Bronchial epithelial cell (primary cell): ENCODE results near the gene MAP3K5. TPM values are rescaled to one million over a fixed set of nuclear protein-coding genes. Genes with fewer than 3 reads are reported as not detected.

ENCODE experiments used
- DNase-seq: peaks from one replicate; pipeline ENCODE4 v3.0.0-alpha.2; 2010; ENCODE audit warnings: low read depth
- FAIRE-seq: peaks from 2 replicates; lab custom pipeline; 2011; peaks lifted over from hg19 to GRCh38; lab: Jason Lieb, UNC
- H3K27me3 ChIP-seq: 2 replicates; pipeline ENCODE4 v1.5.1; 2011; ENCODE audit warnings: low read length; ENCODE audit not compliant: control insufficient read depth, insufficient read depth
- H3K36me3 ChIP-seq: 2 replicates; pipeline ENCODE4 v1.5.1; 2011; ENCODE audit warnings: low read length; ENCODE audit not compliant: control insufficient read depth, insufficient read depth
- H3K4me3 ChIP-seq: 2 replicates; pipeline ENCODE4 v1.5.1; 2011; ENCODE audit warnings: mild to moderate bottlenecking, low read depth, low read length, control low read depth
- total RNA-seq: library from RNA; depleted of rRNA; stranded (reverse); fragments of >200 nt; gene quantifications from 2 replicates; pipeline ENCODE4 v1.2.1, GENCODE V29; 2014
- TF ChIP-seq, protein P1 (sequence below): IDR thresholded peaks from 2 replicates; pipeline ENCODE4 v1.5.1; 2011; ENCODE audit warnings: mild to moderate bottlenecking, moderate library complexity, low read length, control low read depth, inconsistent platforms; ENCODE audit not compliant: insufficient read depth, severe bottlenecking

The MAP3K5 gene
- total RNA-seq, 1 donor from 2014 or later = 8.2 TPM

DNA sequence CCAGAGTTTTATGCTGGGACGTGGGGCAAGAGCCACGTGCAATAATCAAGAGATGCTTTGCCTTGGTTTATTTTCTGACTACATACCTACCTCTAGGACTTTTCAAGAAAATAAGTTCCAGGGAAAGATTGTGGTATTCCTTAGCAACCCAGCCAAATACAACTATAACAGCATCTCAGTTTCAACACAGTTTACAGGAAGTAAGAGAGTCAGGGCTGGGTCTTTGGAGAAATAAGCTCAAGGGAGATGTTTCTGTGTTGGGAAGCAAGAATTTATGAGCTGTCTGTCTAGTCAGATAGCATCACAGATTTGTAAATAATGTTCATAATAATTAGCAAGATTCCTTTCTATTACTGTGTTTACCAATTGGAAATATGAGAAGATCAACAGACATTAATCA is 35.1 kb downstream of the MAP3K5 start:
- DNase-seq = no peak
- Histone ChIP-seq H3K36me3 (no peaks in the 10 kb centered on the region), H3K27me3 (no peaks in the 10 kb centered on the region), H3K4me3 (no peak overlapping the region)
- no peak for FAIRE-seq
- TF ChIP-seq, protein P1, sequence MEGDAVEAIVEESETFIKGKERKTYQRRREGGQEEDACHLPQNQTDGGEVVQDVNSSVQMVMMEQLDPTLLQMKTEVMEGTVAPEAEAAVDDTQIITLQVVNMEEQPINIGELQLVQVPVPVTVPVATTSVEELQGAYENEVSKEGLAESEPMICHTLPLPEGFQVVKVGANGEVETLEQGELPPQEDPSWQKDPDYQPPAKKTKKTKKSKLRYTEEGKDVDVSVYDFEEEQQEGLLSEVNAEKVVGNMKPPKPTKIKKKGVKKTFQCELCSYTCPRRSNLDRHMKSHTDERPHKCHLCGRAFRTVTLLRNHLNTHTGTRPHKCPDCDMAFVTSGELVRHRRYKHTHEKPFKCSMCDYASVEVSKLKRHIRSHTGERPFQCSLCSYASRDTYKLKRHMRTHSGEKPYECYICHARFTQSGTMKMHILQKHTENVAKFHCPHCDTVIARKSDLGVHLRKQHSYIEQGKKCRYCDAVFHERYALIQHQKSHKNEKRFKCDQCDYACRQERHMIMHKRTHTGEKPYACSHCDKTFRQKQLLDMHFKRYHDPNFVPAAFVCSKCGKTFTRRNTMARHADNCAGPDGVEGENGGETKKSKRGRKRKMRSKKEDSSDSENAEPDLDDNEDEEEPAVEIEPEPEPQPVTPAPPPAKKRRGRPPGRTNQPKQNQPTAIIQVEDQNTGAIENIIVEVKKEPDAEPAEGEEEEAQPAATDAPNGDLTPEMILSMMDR = no peak

DNA sequence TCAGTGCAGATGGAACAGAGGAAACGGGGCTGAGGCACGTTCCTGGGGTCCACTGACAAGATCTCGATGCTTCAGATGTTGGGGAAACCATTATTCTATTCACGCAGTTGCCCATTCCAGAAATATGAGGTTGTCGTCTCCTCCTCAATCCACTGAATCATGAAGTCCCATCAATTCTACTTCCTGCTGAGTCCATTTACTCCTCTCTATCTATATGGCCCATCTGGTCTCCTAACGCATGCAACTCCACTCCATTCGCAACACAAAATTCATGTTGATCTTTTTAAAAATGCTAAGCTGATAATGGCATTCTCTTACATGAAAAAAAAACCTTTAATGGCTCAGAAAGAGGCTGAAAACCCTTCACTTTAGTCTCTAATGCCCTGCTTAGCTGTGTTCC is 37.5 kb downstream of the MAP3K5 start:
- TF ChIP-seq, protein P1 = no peak

DNA sequence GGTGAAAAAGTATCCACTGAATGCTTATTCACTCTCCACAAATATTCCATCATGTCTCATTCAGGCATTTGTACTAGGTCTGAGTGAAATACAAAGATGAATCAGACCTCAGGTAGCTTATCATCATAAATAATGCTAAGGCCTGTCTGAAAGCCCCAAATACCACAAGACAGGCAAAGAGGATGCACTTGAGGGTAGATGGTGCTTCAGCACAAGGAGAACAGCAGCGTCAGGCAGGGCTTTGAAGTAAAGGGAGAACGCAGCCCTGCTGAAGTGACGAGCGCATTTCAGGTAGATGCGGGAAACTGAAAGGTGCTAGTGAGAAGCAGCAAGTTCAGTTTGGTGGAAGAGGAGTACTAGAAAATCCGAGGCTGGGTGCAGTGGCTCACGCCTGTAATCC is 38.7 kb downstream of the MAP3K5 start:
- FAIRE-seq (no peak), DNase-seq (peak; percentile 34)
- Histone ChIP-seq H3K4me3 (no peak overlapping the region), H3K36me3 (no peaks in the 10 kb centered on the region), H3K27me3 (no peaks in the 10 kb centered on the region)
- TF ChIP-seq, protein P1 = no peak

More for the DNA sequence above, 37.5 kb downstream of the MAP3K5 start:
- DNase-seq (no peak), FAIRE-seq (no peak)
- Histone ChIP-seq H3K27me3 (no peaks in the 10 kb centered on the region), H3K4me3 (no peak overlapping the region), H3K36me3 (no peaks in the 10 kb centered on the region)

DNA sequence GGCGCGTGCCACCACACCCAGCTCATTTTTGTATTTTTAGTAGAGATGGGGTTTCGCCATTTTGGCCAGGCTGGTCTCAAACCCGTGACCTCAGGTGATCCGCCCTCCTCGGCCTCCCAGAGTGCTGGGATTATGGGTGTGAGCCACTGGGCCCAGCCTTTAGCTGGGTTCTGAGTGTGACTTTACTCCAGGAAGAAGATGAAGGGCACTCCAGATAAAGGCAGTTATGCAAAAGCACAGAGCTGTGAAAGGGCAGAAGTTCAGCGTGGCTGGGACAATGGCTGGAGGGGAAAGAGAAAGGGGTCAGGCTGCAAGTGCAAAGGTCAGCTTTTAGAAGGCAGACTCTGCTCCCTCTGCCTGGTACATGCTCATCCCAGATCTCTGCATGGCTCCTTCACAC is 39.7 kb downstream of the MAP3K5 start:
- TF ChIP-seq, protein P1 = no peak
- no peak for FAIRE-seq
- no peaks in the 10 kb centered on the region for H3K27me3 ChIP-seq

DNA sequence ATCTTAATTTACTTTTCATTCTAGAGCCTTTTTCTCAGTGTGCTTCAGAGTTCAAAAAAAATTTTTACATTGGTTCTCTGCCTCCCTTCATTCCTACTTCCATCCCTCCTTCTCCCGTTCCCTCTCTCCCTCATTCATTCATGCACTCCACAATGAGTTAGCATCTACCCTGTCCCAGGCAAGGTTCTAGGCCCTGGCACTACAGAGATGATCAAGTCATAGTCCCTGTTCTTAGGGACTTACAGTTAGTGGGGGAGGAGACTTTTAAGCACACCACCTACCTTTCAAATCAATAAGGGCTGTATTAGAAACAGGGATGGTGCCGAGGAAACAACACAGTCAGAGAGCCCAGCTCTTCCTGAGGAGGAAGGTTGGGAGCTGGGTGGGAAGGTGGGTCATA is 40.3 kb downstream of the MAP3K5 start:
- no peak for DNase-seq
- no peaks in the 10 kb centered on the region for H3K36me3 ChIP-seq
- TF ChIP-seq, protein P1 = no peak
- no peak overlapping the region for H3K4me3 ChIP-seq
- H3K27me3 ChIP-seq = no peaks in the 10 kb centered on the region
- FAIRE-seq = no peak

More for the DNA sequence above, 39.7 kb downstream of the MAP3K5 start:
- DNase-seq = no peak
- H3K36me3 ChIP-seq = no peaks in the 10 kb centered on the region
- no peak overlapping the region for H3K4me3 ChIP-seq

DNA sequence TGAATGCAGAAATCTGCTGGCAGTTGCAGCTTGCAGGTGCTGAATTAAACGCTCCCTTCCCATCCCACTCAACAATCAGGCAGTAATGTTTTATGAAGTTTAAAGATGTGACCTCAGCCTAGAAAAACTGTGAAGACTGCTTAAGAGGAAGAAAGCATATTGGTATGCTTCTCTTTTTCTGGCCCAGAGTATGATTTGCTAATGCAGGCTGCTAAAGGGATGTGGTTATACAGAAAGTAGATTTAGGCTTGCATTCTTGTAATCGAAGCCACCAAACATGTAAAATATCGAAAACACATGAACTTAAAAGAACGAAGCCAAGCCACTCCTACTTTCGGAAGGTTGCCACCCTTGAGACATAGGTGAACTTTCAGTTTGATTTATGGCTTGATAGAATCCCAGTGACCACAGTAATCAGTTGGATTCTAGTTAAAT is 40.7 kb downstream of the MAP3K5 start:
- no peaks in the 10 kb centered on the region for H3K27me3 ChIP-seq
- H3K4me3 ChIP-seq = no peak overlapping the region
- FAIRE-seq = no peak
- TF ChIP-seq, protein P1 = no peak
- no peak for DNase-seq
- no peaks in the 10 kb centered on the region for H3K36me3 ChIP-seq
